Measurements from ENCODE around the gene EPHB2.

DNA sequence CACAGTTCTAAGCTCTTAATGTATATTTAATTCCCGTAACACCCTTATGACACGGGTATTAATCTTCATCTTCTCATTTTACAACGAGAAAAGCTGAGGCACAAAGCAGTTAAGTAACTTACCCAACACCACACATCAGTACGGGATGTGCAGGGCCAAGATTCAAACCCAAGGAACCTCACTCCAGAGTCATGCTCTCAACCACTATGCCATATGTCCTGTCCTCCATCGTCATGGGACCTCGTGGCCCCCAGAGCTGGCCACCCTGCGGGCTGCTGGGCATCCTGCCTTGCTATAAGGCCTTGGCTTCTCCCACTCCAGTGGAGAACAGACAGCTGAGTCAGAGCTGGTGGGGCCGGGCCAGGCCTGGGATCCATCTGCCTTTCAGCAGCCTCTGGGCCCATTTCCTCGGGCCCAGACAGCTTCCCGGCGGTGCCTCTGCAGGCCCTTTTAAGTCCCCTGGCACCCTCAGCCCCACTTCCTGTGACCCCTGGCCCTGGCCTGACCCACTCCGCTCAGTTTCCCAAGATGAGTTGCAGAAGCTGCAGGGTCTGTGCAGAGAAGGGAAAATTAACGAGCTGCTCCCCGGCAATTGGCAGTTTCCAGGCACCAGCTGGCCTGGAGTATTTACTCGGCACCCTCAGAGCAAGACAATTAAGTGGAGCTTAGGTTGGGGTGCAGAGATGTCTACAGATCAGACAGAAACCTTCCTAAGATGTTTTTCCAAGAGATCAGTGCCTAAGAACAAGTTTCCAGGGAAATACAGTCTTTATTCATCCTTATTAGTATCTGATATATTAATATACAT, 98.2 kb downstream of the EPHB2 start:
- TF ChIP-seq EP300 (IDR thresholded peaks at IDR 0.05) (no peak), PHF8 (IDR thresholded peaks at IDR 0.05; ENCODE audit: borderline replicate concordance, low read depth) (no peak)
